Skeletal muscle satellite cell (primary cell): ENCODE measurements around the gene FRMD4A.
A peak's percentile ranks its signal among the peaks of the same experiment; 100 is the strongest.
"Not testable (repeated sequence)": the region's sequence is repeated elsewhere in the genome, so short reads cannot be mapped to it uniquely, and the experiment has no call there.

ENCODE experiments used
- H3K27me3 ChIP-seq: 2 replicates; pipeline ENCODE4 v1.7.0; 2013; ENCODE audit warnings: low read length; ENCODE audit not compliant: control insufficient read depth, insufficient read depth
- H3K36me3 ChIP-seq: 2 replicates; pipeline ENCODE4 v1.7.0; 2013; ENCODE audit warnings: mild to moderate bottlenecking, control low read depth, low read length; ENCODE audit not compliant: insufficient read depth
- H3K4me1 ChIP-seq: 2 replicates; pipeline ENCODE4 v1.7.0; 2013; ENCODE audit warnings: low read length; ENCODE audit not compliant: control insufficient read depth, insufficient read depth
- H3K4me2 ChIP-seq: 2 replicates; pipeline ENCODE4 v1.7.0; 2013; ENCODE audit warnings: mild to moderate bottlenecking, low read length
- H3K4me3 ChIP-seq: 2 replicates; pipeline ENCODE4 v1.7.0; 2013; ENCODE audit warnings: low read length
- H3K9ac ChIP-seq: 2 replicates; pipeline ENCODE4 v1.7.0; 2013; ENCODE audit warnings: mild to moderate bottlenecking, low read depth, low read length, moderate library complexity
- H3K9me3 ChIP-seq: replicated peaks from 2 replicates; pipeline ENCODE4 v1.7.0; 2013; ENCODE audit warnings: mild to moderate bottlenecking, control low read depth, low read length

FRMD4A gene

DNA sequence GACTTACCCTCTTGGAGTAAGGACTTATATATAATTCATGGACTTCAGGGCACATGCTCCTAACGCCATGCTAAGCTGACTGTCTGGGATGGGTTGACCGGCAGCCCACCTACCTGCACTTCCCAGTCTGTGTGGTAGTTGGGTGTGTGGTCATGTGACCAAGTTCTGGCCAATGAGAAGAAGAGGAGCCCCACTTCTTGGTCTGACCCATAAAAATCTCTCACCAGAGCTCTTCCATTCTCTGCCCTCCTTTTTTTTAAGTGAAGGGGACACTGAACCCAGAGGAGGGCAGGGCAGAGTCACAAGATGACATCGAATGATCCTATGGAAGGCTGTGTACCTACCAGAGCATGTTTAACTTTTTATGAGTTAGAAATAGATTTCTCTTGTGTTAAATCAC lies 370.1 kb downstream of the FRMD4A start:
- no peak overlapping the region for H3K4me3 ChIP-seq
- peak overlapping the region; percentile 43 for H3K4me2 ChIP-seq
- peaks cover 31% of the 10 kb centered on the region for H3K4me1 ChIP-seq
- no peaks in the 10 kb centered on the region for H3K36me3 ChIP-seq
- peak overlapping the region; percentile 47 for H3K9ac ChIP-seq
- no peaks in the 10 kb centered on the region for H3K9me3 ChIP-seq
- no peaks in the 10 kb centered on the region for H3K27me3 ChIP-seq

- Histone ChIP-seq H3K9ac (peak overlapping the region; percentile 57), H3K4me3 (no peak overlapping the region), H3K4me1 (peaks cover 31% of the 10 kb centered on the region)
Observed at GRCh38 chr10:13959443-13960359, 371.0 kb downstream of the FRMD4A start.

GRCh38 chr10:13957856-13958255 lies 372.9 kb downstream of the FRMD4A start:
- H3K4me2 ChIP-seq: no peak overlapping the region
- no peaks in the 10 kb centered on the region for H3K36me3 ChIP-seq
- no peak overlapping the region for H3K4me3 ChIP-seq
- H3K27me3 ChIP-seq: no peaks in the 10 kb centered on the region
- no peak overlapping the region for H3K9ac ChIP-seq
- H3K9me3 ChIP-seq: no peaks in the 10 kb centered on the region
- peaks cover 31% of the 10 kb centered on the region for H3K4me1 ChIP-seq

More at GRCh38 chr10:13959443-13960359, 371.0 kb downstream of the FRMD4A start:
- no peaks in the 10 kb centered on the region for H3K9me3 ChIP-seq
- no peaks in the 10 kb centered on the region for H3K27me3 ChIP-seq
- H3K36me3 ChIP-seq: no peaks in the 10 kb centered on the region
- peak overlapping the region; percentile 55 for H3K4me2 ChIP-seq

GRCh38 chr10:13956826-13957225 lies 373.9 kb downstream of the FRMD4A start:
- no peaks in the 10 kb centered on the region for H3K36me3 ChIP-seq
- H3K27me3 ChIP-seq: no peaks in the 10 kb centered on the region
- H3K4me3 ChIP-seq: no peak overlapping the region
- H3K4me1 ChIP-seq: peaks cover 31% of the 10 kb centered on the region
- peak overlapping the region; percentile 19 for H3K9ac ChIP-seq
- H3K4me2 ChIP-seq: peak overlapping the region; percentile 30
- H3K9me3 ChIP-seq: no peaks in the 10 kb centered on the region

DNA sequence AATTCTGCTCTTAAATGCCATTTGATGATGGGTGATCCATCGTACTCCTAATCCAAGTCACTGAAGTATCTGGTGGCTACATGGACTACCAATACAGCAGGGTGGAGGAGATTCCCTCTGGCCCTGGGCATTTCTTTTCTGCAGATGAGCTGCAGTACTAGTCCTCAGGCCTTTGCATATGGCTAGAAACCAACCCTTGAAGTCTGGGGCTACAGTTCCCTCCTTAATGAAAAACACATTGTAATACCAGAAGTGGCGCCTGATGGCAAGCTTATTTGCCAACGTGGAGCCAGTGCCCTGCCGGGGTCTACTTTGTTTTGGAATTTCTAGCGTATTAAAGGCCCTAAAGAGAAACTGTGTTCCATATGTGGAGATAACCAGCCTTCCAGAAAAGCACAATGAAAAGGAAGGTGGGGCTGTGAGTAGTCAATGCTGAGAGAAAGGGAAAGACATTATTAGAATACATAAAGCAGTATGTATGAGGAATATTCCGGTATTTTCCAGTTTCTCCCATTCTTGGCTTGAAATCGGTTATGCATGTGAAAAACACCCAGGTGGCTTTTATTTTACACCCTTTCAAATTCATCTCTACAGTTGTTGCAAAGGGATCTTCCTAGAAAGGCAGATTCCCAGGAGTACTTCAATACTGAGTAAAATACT lies 375.2 kb downstream of the FRMD4A start:
- Histone ChIP-seq H3K9me3 (no peaks in the 10 kb centered on the region), H3K4me2 (no peak overlapping the region), H3K4me3 (no peak overlapping the region), H3K27me3 (no peaks in the 10 kb centered on the region), H3K9ac (no peak overlapping the region), H3K36me3 (no peaks in the 10 kb centered on the region), H3K4me1 (peaks cover 25% of the 10 kb centered on the region)

- H3K4me3 ChIP-seq: not testable (repeated sequence)
Observed at GRCh38 chr10:13954195-13954594, 376.5 kb downstream of the FRMD4A start.

DNA sequence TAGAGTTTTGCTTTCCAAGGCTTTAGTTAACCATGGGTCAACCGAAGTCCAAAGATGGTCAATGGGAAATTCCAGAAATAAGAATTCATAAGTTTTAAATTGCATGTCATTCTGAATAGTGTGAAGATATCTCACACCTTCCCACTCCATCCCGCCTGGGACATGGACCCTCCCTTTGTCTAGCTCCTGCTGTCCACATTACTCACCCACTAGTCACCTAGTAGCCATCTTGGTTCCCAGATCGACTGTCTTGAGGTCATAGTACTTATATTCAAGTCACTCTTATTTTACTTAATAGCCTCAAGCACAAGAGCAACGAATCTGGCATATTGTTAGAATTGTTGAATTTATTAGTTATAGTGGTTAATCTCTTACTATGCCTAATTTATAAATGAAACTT lies 377.4 kb downstream of the FRMD4A start:
- H3K4me1 ChIP-seq: peaks cover 29% of the 10 kb centered on the region
- H3K36me3 ChIP-seq: no peaks in the 10 kb centered on the region

More at GRCh38 chr10:13954195-13954594, 376.5 kb downstream of the FRMD4A start:
- H3K9ac ChIP-seq, H3K9me3 ChIP-seq, H3K27me3 ChIP-seq, H3K36me3 ChIP-seq, H3K4me2 ChIP-seq: not testable (repeated sequence)
- peaks cover 26% of the 10 kb centered on the region for H3K4me1 ChIP-seq

DNA sequence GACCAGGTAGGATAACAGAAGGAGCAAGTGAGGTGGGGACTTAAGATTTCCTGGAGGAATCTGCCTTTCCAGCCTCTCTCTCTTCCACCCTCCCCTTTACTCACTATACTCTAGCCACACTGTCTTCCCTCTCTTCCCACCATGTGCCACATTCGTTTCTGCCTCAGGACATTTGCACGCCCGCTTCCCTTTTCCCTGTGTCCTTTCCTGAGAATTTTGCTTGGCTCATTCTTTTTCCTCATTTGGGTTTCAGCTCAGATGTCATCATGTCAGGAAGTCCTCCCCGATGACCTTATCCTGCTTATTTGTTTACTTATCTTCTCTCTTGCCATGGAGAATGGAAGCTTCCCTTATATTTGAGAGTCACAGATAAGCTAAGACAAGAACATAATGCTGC lies 380.2 kb downstream of the FRMD4A start:
- Histone ChIP-seq H3K4me1 (peaks cover 21% of the 10 kb centered on the region), H3K27me3 (no peaks in the 10 kb centered on the region), H3K9ac (peak overlapping the region; percentile 71), H3K4me2 (peak overlapping the region; percentile 44), H3K4me3 (no peak overlapping the region), H3K9me3 (no peaks in the 10 kb centered on the region), H3K36me3 (no peaks in the 10 kb centered on the region)

More for the DNA sequence above, 377.4 kb downstream of the FRMD4A start:
- H3K9ac ChIP-seq: no peak overlapping the region
- H3K4me3 ChIP-seq: no peak overlapping the region
- H3K27me3 ChIP-seq: no peaks in the 10 kb centered on the region
- no peaks in the 10 kb centered on the region for H3K9me3 ChIP-seq
- no peak overlapping the region for H3K4me2 ChIP-seq

- peak overlapping the region; percentile 71 for H3K9ac ChIP-seq
- no peak overlapping the region for H3K4me3 ChIP-seq
- H3K4me1 ChIP-seq: peaks cover 21% of the 10 kb centered on the region
- H3K27me3 ChIP-seq: no peaks in the 10 kb centered on the region
- no peaks in the 10 kb centered on the region for H3K36me3 ChIP-seq
- peak overlapping the region; percentile 44 for H3K4me2 ChIP-seq
- no peaks in the 10 kb centered on the region for H3K9me3 ChIP-seq
Observed at GRCh38 chr10:13949844-13950542, 380.7 kb downstream of the FRMD4A start.

GRCh38 chr10:13946209-13946460 lies 384.6 kb downstream of the FRMD4A start:
- Histone ChIP-seq H3K27me3 (no peaks in the 10 kb centered on the region), H3K4me1 (peaks cover 21% of the 10 kb centered on the region), H3K9me3 (no peaks in the 10 kb centered on the region), H3K4me3 (no peak overlapping the region), H3K36me3 (no peaks in the 10 kb centered on the region), H3K4me2 (no peak overlapping the region), H3K9ac (no peak overlapping the region)

DNA sequence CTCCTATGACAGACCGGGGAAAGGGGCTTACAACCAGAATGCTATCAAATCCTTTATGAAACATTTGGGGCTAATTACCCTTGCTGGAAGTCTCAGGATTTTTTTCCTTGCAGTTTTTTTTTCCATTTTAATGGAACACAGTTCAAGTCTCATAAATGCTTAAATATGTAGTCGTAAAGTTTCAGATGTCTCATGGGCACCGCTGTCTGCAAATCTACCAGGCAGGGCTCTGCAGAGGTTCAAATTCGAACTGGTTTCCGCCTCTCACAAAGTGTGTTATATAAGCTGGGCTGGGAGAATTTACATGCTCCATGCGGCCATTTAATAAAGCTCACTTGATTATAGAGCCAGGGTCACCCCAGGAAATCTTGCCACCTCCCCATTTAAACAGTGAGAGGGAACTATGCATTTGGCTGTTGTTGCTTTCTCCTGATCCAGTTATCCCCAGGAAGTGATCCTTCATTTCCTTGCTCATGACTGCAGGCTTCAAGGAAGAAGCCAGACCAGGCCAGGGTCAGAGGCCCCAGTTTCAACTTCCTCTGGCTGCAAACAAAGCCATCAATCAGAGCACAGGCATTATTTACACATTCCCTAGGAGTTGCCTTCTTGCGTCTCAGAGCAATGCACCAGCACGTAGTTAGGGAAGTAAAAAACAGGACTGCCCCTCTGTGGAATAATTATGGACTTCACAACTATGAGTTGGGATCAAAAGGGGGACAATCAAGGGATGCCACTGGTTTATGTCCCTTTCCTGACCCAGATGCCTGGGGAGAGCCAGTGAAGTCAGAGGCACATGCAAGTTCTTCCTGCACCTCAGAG lies 385.1 kb downstream of the FRMD4A start:
- Histone ChIP-seq H3K9me3 (no peaks in the 10 kb centered on the region), H3K27me3 (no peaks in the 10 kb centered on the region), H3K4me3 (no peak overlapping the region), H3K4me2 (no peak overlapping the region), H3K36me3 (no peaks in the 10 kb centered on the region), H3K9ac (no peak overlapping the region), H3K4me1 (peaks cover 17% of the 10 kb centered on the region)
